Middle frontal gyrus (tissue), 1 donor: ENCODE measurements around the gene KCND3.
A peak's percentile ranks its signal among the peaks of the same experiment; 100 is the strongest.

Source experiments
- DNase-seq: peaks from one replicate; pipeline ENCODE4 v3.0.0-alpha.2; 2015; ENCODE audit warnings: low spot score; ENCODE audit errors: extremely low spot score

Gene KCND3

DNA sequence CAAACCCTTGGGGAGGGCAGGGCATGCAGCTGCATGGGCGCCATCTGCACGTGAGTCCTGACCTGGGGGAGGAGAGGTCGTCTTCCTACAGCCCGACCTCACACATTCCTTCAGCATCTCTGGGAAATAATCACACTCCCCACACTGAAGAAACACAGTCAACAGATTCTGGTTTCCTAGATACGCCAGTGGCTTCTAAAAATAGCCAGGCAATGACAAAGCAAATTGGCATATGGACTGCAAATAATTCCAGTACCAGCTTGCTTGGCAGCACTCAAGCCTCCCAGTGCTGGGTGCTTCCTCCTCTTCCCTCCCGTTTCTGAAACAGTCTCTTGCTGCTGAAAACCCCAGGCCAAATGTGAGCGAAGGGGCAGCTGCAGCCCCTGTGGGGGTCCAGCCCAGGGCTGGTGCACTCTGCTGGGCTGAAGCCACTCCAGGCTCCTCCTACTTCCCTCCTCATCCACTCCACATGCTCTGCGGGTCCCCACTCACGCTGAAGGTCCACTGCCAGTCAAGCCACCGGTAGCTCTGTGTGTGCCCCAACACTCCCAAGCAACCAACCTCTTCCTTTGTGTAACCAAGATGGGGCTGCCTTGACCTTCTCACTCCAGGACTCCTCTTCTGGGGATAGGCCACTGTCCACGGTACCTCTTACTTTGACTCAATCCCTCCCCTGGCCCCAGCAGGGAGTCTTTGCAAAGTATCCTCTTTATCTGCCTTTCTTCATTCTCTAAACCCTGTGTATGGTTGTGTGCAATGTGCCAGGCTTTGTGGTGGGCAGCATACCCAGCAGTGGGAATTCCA lies 69.0 kb downstream of the KCND3 start:
- peak; percentile 73 for DNase-seq

DNA sequence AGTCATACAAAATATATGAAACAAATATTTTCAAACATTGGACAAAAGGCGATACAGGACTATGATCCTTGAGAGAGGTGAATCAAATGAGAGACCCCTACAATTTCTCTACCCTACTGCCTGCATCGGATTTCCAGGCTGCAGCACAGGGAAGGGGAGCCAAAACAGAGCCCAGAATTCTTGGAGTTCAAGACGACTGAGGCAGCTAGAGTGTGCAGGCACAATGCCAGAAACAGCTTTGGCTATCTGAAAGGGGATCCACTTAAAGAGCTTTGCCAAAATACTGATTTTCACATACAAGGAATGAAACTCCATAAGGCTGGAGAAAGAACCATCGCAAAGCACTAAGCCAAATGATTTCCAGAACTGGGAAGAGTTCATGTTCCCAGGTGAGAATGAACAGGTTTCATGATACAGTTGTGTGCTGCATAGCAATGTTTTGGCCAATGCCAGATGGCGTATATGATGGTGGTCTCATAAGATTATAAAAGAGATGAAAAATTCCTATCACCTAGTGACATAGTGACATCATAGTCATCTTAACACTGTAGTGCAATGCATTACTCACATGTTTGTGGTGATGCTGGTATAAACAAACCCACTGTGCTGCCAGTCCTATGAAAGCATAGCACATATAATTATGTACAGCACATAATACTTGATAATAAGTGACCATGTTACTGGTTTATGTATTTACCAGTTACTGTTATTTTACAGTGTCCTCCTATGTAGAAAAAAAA lies 77.5 kb downstream of the KCND3 start:
- DNase-seq = no peak

DNA sequence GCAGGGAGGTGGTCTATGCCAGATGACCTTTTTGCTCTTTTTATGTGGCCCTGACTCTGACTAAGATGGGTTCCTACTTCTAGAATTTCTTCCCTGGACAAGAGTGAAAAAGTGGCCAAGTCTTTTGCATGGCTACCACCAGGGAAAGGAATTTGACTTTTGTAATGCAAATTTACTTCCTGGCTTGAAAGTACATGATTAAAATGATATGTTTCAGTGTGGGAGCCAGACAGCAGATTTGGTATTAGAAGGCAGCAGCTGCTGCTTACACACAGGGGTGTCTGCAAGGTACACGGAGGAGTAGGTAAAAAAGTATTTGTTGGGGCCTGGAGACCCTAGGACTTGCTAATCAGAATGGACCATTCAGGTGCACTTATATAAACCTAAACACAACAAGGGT lies 78.4 kb downstream of the KCND3 start:
- DNase-seq = no peak

DNA sequence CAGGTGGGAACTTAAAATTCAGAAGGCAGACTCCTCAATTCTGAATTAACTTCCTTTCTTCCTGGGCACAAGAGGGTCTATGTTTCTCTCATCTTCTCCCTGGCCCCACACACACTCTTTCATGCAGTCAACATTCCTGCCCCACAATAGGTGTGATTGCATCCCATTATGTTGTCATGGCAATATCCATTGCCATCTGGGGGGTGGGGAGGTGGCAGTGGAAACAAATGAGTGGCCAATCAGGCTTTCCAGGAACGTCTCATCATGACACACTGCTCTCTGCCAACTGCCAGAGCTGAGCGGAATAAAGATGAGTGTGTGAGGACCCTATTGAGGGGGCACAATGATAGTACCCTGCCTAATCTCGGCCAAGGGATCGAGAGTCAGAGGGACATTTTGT lies 80.4 kb downstream of the KCND3 start:
- DNase-seq = no peak

DNA sequence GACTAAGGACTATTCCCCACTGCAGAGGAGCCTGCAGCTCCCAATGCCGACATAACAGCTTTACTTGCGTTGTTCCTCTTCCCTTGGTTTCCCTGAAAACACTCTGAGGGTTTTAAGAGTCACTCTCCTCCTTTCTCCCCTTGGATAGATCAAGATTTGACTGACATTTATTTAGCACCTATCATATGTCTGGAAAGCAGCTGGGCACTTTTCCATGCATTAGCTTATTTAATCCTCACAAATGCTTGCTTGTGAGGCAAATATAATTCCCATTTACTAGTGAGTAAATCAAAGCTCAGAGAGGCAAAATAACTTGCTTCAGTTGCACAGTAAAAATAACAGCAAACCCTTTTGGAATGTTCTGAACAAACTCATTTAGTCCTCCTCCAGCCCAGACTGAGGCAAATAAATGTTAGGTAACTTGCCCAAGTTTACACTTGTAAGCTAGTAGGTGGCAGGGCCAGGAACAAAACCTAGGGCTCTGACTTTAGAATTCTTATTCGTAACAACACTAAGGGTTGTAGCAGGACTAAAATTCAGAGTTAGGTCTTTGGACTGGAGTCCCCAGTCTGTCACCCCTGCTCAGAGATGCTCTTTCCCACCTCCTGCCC lies 81.4 kb downstream of the KCND3 start:
- DNase-seq = no peak

DNA sequence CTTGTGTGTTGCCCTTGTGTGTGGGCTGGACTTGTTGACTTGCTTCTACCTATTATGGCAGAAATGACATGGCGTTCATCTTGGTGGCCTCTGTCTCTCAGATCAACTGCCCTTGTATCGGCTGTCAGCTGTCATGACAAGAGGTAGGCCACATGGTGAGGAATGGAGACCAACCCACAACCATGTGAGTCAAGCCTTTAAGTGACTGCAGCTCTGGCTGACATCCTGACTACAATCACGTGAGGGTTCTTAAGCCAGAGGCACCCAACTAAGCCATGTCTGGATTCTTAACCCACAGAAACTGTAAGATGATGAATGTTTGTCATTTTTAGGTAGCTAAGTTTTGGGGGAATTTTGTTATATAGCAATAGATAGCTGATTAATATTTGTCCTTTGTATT lies 82.1 kb downstream of the KCND3 start:
- DNase-seq = no peak

DNA sequence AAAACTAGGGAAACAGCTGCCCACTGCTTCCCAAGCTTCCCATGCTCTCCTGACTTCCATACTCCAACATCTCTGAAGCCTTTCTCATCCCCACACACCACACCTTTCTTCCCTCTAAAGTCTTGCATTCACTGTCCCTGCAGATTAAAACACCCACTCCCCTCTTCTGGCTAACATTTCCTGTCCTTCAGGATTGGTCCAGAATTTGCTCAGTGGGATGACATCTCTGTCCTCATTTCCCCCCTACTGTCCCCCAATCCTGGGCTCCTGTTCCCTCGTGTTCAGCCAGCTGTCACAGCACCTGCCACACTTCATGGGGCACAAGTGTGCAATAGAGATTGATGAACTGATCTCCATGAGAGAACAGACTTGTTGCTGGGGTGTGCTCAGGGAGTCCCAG lies 82.7 kb downstream of the KCND3 start:
- DNase-seq = no peak

DNA sequence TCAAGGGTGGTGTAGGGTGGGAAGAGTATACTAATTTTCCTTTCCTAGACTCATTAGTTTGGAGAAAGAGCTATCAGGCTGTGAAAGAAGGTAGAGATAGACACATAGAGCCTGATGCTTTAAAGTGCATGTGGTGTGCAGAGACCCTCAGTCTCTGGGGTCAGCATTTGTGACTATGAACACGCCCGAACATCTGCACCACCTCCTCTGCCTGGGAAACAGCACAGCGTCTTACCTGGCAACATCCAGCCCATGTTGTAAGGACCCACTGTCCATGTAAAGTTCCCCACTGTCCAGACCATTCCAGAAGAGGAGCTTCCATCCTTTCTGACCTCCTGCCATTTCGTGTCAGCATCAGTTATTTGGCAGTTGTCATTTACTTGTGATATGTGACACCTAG lies 83.4 kb downstream of the KCND3 start:
- no peak for DNase-seq

DNA sequence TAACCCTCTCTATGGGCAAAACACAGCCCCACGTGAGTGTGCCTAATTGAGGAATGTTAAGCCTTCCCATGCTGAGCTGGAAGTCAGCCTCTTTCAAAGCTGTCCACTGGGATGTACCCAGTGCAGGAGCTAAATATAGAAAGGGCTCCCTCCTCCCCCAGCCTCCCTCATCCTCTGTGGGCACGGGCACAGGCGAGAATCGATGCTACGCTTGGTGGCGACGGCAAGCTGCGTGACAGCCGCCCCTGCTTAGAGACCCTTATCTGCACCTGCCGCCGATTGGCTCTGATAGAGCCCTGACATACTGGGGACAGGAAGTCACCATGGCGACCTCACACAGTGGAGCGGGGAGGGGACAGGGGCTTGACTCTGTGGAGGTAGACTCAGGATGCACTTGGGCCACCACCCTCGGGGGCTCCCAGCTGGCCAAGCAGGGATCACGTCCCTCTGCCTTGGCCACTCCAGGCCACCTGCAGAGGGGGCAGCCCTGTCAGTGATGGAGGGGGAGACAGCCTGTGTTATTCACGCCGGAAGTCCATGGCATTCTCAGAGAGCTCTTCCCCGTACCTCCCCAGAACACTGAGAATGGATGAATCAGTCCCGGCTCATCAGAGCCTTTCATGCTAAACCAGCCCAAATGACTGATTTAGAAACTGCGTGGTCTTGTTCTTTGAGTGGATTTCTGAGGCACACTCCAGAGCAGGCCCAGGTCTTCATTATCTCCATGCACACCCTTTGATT lies 84.8 kb downstream of the KCND3 start:
- peak; percentile 53 for DNase-seq

DNA sequence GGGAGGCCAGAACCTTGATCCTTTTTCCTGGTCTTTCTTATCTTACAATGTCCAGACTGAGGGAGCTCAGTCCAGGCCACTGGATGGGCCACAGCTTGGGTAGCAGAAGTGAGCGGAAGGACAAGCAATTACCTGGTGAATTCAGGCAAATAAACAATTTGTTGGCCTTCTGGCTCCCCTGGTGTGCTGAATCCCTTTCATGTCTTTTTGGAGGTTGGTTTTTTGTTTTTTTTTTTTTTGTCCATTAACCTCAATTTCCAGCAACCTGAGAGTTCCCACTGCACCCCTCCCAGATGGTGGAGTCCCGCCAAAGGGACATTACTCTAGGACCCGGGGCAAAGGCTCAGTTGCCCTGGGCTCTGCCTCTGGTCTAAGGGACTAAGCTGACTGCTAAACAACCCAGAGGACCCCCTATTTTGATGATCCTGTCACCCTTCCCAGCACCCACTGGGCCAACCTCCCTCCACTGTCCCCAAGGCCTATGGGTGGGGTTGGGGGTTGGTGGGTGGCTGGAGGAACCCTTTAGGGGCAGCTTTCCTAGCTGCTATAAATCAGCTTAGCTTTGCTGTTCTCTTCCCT lies 85.5 kb downstream of the KCND3 start:
- no peak for DNase-seq

DNA sequence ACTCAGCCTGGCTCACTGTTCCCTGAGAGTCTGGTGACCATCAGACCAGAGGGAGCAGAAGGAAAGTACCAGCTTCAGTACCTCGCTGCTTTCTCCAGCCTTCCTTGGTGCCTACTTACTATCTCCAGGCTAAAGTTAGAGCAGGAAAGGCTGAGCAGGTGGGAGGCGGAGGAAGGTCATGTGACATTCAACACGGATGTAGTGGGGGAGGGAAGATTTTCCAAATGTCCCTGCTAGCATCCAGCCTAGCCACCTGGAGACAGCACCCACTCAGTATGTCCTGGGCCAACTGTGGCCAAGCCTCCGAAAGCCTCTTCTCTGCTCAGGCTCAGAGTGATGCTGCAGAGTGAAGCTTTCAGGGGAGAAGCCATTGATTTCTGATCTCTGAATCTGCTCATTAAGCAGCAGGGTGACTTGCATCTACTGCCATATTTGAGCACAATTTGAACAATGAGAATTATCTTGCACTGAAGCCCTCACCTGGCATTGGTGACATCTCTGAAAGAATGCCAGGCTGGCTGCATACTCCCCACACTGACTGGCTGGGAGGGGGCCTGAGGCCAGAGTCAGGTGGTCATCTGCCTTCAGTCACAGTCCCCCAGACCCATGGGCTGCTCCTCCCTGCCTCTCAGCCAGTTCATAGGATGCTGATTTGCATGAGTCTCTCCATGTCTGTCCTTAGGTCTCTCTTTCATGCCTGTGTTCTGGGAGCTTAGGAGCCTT lies 86.2 kb downstream of the KCND3 start:
- DNase-seq = no peak

DNA sequence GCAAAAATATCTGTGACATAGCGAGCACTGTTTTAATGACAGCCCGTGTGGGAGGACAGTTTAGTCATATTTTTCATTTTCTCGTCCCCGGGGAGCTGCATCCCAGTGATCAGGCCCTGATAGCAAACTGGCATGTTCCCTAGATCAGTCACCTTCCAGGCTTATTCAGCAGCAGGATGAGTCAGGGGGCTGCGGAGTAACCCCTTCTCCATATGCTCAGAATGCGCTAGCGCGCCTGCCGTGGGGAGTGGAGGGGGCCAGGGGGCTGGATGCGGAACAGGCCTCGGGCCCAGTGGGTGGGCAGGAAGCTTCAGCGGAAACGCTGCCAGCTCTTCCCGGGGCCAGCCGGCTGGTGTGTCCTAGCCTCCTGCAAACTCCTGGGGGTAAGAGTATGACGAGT lies 94.0 kb downstream of the KCND3 start:
- no peak for DNase-seq

DNA sequence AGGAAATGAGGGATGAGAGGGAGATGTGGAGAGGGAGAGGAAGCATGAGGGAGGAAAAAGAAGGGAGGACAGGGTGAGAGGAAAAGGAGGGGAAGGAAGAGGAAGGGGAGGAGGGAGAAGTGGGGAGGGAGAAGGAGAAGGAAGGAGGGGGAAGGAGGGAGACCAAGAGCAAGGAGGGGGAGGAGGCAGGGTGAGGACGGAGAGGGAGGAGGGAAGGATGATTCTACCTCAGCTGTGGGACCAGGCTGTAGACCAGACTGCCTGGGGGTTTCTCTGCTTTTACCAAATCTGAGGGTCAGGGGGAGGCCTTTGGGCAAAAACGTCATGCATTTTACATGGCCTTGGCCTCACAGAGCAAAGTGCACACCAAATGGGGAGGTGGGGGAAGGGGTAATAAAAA lies 94.5 kb downstream of the KCND3 start:
- no peak for DNase-seq

DNA sequence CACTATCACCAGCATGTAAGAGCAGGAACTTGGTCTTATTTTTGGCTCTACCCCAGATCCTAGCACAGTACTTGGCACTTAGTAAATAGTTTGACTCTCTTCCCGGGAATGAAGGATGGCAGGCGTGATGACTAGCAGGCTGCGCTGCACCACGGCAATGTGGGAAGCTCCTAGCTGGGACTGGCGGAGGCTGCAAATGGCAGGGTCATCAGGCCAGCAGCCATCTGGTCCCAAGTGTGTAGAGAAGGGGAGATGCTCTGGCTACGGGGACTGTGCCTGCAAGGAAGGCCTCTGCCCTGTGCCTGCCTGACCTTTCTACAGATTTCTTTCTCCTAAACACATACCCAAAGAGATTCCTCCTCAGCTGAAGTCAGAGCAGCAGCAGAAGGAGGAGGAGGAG lies 95.0 kb downstream of the KCND3 start:
- DNase-seq = no peak

DNA sequence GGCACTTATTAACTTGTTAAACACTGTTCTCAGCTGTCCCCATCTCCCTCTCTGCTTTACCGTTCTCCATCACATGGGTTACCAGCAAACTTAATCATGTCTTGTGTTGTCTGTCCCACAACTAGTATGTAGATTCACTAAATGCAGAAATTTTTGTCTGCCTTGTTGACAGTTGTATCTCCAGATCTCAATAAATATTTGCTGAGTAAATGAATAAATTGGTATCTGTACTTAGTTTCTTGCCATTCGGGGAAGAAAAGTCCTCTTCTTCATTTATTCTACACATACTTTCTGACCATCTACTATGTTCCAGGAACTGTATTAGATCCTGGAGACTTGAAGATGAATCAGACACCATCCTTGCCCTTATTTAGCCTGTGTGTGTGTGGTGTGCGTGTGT lies 97.9 kb downstream of the KCND3 start:
- no peak for DNase-seq

DNA sequence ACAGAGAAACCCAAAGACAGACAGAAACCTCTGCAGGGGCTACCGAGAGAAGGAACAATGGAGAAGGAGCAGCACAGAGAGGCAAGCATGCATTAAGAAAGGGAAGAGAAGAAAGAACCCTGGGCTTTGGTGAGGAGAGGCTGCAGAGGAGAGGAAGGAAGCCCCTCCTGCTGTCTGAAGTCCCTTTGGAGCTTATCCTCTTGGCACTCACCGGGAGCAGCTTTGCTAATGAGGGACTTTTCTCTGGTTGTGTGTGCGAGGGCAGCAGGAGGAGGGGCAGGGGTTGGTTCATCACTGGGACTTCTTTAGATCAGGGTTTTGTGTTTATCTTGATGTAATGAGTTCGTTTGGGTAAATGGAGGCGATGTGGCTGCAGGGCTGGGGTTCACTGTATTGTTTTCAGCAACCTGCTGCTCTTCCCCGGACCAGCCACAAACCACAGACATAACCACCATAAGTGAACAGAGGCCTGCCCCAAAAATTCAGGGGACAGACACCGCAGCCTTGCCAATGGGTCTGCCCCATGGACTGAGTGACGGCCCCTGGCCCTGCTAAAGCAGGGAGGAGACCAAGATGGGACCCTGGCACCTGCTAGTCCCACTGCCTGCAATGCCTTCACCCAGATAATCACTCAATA lies 100.6 kb downstream of the KCND3 start:
- DNase-seq = no peak

DNA sequence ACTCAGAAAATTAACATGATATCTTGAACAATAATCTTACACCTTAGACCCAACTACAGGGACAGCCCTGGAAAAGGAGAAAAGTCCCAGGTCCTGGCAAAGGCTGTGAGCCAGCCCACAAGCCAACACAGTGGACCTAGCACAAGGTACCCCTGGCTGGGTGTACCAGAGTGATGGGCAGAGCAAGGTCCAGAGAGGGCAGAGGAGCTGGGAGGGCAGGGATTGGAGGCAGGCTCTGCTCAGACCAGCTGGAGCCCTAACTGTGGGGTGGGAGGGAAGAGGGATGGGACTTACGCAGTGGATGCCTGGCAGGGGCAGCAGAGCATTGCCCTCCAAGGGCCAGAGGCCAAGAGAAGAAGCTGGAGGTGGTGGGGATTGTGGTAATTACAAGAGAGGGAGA lies 101.6 kb downstream of the KCND3 start:
- no peak for DNase-seq

DNA sequence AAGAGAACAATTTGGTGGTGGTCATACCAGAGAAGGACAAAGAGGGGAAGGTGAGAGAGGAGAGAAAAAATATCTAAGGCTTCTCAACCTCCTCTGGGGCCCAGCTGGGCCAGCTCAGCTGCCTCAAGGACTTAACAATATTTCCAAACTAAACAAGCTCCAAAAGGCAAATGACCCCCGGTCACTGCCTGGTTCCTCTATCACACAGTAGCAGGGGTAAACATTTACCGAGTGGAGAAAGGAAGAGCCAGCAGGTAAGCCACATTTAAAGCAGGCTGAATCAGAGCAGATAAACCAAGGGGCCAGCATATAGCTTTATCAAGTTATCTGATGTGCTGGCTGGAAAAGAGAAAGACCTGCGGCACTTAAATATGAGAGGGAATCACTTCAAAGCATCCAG lies 102.1 kb downstream of the KCND3 start:
- DNase-seq = no peak

DNA sequence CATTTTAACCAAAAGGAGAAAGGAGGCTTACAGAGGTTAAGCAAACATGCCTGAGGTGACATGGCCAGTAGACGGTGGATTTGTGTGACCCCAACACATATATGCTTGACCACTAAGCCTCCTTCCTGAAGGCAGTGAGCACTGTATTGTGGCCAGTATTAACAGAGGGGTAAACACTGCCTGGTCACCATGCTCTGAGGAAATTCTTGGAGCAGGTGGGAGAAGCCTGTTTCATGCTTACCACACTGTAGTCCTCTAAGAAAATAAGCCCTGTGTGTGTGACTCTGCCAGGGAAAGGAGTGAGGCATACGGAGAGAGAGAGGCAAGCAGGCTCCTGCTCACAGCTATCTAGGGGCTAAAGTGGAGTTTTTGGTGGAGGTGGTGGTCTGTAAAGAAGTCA lies 102.7 kb downstream of the KCND3 start:
- DNase-seq = no peak

DNA sequence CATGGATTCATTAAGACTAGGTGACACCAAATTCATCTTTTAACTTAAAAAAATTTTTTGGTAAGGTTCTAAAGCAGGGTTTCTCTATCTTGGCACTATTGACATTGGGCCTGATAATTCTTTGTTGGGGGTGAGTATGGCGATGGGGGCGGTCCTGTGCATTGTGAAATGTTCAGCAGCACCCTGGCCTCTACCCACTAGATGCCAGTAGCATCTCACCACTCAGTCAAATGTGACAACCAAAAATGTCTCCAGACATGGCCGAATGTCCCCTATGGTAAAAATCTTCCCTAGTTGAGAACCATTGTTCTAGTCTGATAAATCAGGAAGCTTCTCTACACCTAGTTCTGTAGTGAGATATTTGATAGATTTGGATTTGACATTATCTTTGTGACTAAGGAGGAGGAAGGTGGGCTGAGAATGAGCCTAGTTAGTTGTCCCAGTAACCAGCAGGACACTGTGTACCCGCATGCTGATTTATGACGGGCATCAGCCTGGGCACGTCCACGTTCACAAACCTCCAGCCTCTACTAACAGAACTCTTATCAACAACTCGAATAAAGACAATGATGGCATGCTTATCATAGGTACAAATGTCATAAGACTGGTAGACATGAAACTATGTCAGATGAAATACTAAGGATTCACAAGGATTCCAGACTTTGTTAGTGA lies 104.6 kb downstream of the KCND3 start:
- DNase-seq = no peak
